ENCODE data around the gene APCDD1L. TPM values are rescaled to one million over a fixed set of nuclear protein-coding genes. Genes with fewer than 3 reads are reported as not detected.
A peak's percentile ranks its signal among the peaks of the same experiment; 100 is the strongest.

Gene APCDD1L
- polyA plus RNA-seq, 1 of the 3 experiments (the other 2 are of a cell fraction), result 0.99 TPM

DNA sequence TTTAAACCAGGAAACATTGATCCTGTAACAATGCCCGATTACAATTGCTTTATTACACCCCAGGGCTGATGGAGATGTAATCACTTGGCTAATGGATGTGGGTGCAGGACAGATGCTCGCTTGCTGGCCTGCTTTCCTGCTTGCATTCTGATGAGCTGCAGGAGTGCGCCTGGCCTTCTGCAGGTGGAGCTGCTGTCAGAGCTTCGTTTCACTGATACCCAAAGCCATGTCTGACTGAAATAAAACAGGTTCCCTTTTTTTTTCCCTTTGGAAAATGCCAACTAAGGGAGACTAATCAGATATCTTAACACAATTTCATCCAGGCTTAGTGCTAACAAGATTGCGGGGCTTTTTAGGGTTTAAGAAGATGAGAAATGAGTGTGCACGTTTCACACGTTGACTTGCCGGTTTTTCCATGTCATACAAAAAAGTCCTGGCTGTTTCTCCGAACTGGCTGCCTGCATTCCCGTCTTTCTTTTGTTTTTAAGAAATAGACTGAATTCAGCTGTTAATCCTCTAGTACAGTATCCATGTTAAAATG, 65.4 kb downstream of the APCDD1L start (continued):
- TF ChIP-seq MEF2A (IDR thresholded peaks at IDR 0.05; ENCODE audit: borderline replicate concordance, low read depth) (no peak), JUND (IDR thresholded peaks at IDR 0.05) (no peak), YY1 (IDR thresholded peaks at IDR 0.05; ENCODE audit: low read depth) (no peak), CHD2 (IDR thresholded peaks at IDR 0.05; ENCODE audit: low read length, partially characterized antibody) (peak; percentile 89), GATA2 (CRISPR knock-in tag; IDR thresholded peaks at IDR 0.05) (peak; percentile 99), NRF1 (IDR thresholded peaks at IDR 0.05; ENCODE audit: low read depth, low read length) (no peak), EP300 (IDR thresholded peaks at IDR 0.05; ENCODE audit: borderline replicate concordance in 1 of 2, low read depth in 1 of 2, low read length in 1 of 2) (peak in 1 of 2 experiments; percentile 97; a peak in 2 of 4 replicates), RFX5 (IDR thresholded peaks at IDR 0.05; ENCODE audit: low read length) (no peak), GABPA (IDR thresholded peaks at IDR 0.05; ENCODE audit: low read depth) (no peak), RAD21 (IDR thresholded peaks at IDR 0.05; ENCODE audit: low read length) (peak; percentile 63)
- TF ChIP-seq, protein P1, sequence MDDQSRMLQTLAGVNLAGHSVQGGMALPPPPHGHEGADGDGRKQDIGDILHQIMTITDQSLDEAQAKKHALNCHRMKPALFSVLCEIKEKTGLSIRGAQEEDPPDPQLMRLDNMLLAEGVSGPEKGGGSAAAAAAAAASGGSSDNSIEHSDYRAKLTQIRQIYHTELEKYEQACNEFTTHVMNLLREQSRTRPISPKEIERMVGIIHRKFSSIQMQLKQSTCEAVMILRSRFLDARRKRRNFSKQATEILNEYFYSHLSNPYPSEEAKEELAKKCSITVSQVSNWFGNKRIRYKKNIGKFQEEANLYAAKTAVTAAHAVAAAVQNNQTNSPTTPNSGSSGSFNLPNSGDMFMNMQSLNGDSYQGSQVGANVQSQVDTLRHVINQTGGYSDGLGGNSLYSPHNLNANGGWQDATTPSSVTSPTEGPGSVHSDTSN (IDR thresholded peaks at IDR 0.05), result peak; percentile 45; the same call in 1 of the 2 replicates
- TF ChIP-seq, protein P2, sequence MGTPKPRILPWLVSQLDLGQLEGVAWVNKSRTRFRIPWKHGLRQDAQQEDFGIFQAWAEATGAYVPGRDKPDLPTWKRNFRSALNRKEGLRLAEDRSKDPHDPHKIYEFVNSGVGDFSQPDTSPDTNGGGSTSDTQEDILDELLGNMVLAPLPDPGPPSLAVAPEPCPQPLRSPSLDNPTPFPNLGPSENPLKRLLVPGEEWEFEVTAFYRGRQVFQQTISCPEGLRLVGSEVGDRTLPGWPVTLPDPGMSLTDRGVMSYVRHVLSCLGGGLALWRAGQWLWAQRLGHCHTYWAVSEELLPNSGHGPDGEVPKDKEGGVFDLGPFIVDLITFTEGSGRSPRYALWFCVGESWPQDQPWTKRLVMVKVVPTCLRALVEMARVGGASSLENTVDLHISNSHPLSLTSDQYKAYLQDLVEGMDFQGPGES (IDR thresholded peaks at IDR 0.05; ENCODE audit: low read depth, low read length), result no peak
- TF ChIP-seq, protein P3, sequence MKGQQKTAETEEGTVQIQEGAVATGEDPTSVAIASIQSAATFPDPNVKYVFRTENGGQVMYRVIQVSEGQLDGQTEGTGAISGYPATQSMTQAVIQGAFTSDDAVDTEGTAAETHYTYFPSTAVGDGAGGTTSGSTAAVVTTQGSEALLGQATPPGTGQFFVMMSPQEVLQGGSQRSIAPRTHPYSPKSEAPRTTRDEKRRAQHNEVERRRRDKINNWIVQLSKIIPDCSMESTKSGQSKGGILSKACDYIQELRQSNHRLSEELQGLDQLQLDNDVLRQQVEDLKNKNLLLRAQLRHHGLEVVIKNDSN (IDR thresholded peaks at IDR 0.05; ENCODE audit: borderline replicate concordance, low read depth), result no peak
- TF ChIP-seq, protein P4, sequence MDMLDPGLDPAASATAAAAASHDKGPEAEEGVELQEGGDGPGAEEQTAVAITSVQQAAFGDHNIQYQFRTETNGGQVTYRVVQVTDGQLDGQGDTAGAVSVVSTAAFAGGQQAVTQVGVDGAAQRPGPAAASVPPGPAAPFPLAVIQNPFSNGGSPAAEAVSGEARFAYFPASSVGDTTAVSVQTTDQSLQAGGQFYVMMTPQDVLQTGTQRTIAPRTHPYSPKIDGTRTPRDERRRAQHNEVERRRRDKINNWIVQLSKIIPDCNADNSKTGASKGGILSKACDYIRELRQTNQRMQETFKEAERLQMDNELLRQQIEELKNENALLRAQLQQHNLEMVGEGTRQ (IDR thresholded peaks at IDR 0.05; ENCODE audit: borderline replicate concordance, low read depth, low read length), result no peak

DNA sequence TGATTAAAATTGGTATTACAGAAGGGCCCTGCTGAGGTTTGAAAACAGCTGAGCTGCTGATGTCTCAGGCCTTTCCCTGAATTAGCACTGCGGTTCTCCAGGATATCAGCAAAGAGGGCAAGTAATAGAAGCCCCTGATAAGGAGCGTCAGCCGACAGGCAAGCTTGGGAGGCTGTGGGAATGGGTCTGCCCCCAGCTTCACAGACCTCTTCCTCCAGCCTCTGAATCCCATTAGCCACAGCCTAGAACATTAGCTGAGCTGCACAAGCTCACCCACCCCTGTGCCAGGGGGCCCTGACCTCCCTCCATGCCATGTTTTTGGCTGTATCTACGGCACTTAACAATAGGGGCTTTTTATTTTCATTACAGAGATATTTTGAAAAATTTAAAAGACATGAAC, 66.2 kb downstream of the APCDD1L start:
- CTCF ChIA-PET, result interaction anchor here (0.6 to 4.2 kb wide), 18 partner anchors 10 to 405 kb away, joined by 3 to 29 read pairs (median 4); partner anchors contain the start of gene STX16
- no peak for TF ChIP-seq RAD21 (IDR thresholded peaks at IDR 0.05; ENCODE audit: low read length)
- TF ChIP-seq ELF1 (IDR thresholded peaks at IDR 0.05), result no peak
- TF ChIP-seq TCF12 (IDR thresholded peaks at IDR 0.05), result no peak
- TF ChIP-seq FOSL2 (IDR thresholded peaks at IDR 0.05; ENCODE audit: borderline replicate concordance, low read depth), result no peak
- TF ChIP-seq, protein P2 (IDR thresholded peaks at IDR 0.05; ENCODE audit: low read depth, low read length), result no peak
- TF ChIP-seq MEF2A (IDR thresholded peaks at IDR 0.05; ENCODE audit: borderline replicate concordance, low read depth), result no peak
- TF ChIP-seq YY1 (IDR thresholded peaks at IDR 0.05; ENCODE audit: low read depth), result no peak
- no peak for TF ChIP-seq FOXJ3 (CRISPR knock-in tag; IDR thresholded peaks at IDR 0.05)
- TF ChIP-seq, protein P4 (IDR thresholded peaks at IDR 0.05; ENCODE audit: borderline replicate concordance, low read depth, low read length), result no peak
- TF ChIP-seq EZH2phosphoT487 (IDR thresholded peaks at IDR 0.05; ENCODE audit: borderline replicate concordance, low read depth), result no peak
- no peak for TF ChIP-seq SMC3 (IDR thresholded peaks at IDR 0.05; ENCODE audit: low read depth, low read length)
- TF ChIP-seq RCOR1 (IDR thresholded peaks at IDR 0.05; ENCODE audit: low read length), result no peak
- TF ChIP-seq JUND (IDR thresholded peaks at IDR 0.05), result no peak
- TF ChIP-seq GABPA (IDR thresholded peaks at IDR 0.05; ENCODE audit: low read depth), result no peak
- TF ChIP-seq, protein P5, sequence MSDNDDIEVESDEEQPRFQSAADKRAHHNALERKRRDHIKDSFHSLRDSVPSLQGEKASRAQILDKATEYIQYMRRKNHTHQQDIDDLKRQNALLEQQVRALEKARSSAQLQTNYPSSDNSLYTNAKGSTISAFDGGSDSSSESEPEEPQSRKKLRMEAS (IDR thresholded peaks at IDR 0.05; ENCODE audit: low read depth), result no peak
- TF ChIP-seq FOXM1 (IDR thresholded peaks at IDR 0.05; ENCODE audit: low read depth), result no peak
- no peak for TF ChIP-seq SIN3A (IDR thresholded peaks at IDR 0.05; ENCODE audit: borderline replicate concordance, low read depth, low read length)
- no peak for TF ChIP-seq RFX5 (IDR thresholded peaks at IDR 0.05; ENCODE audit: low read length)

More for the DNA sequence above, 66.2 kb downstream of the APCDD1L start:
- POLR2A ChIA-PET, result interaction anchor here (0.6 to 2.0 kb wide), 3 partner anchors 23 to 202 kb away, joined by 3 to 6 read pairs (median 4); partner anchors contain the start of genes STX16 and VAPB
- Histone ChIP-seq H4K20me1 (ENCODE audit: insufficient read depth) (no peaks in the 10 kb centered on the region), H3F3A (replicated peaks; ENCODE audit: insufficient read depth) (peaks cover 10% of the 10 kb centered on the region), H3K9ac (no peak overlapping the region), H3K4me1 (ENCODE audit: control insufficient read depth in 1 of 2, insufficient read depth in 2 of 2, low read depth in 1 of 2, low read length in 1 of 2) (peaks cover 4 to 36% of the 10 kb centered on the region in 2 experiments; a peak in 3 of 4 replicates), H3K36me3 (replicated peaks in 1 of 2; ENCODE audit: control insufficient read depth in 1 of 2, insufficient read depth in 2 of 2, low read length in 1 of 2) (peaks cover 33 to 46% of the 10 kb centered on the region in 2 experiments), H3K79me2 (ENCODE audit: insufficient read depth) (peaks cover 43% of the 10 kb centered on the region; the same call in 1 of the 2 replicates), H3K9me3 (no peaks in the 10 kb centered on the region), H2AFZ (ENCODE audit: low read depth) (no peak overlapping the region), H3K27me3 (ENCODE audit: insufficient read depth) (no peaks in the 10 kb centered on the region), H3K4me2 (no peak overlapping the region), H3K9me2 (no peaks in the 10 kb centered on the region), H3K27ac (ENCODE audit: low read depth in 2 of 2, low read length in 1 of 2) (peak overlapping the region; percentile 27 to 79; a peak in 3 of 4 replicates), H3K4me3 (ENCODE audit: low read depth in 2 of 2, low read length in 1 of 2) (no peak overlapping the region)
- 84% methylated on average over 4 of the region's 4 CpGs for WGBS (ENCODE audit: low lambda C conversion rate)
- peak; percentile 67 for DNase-seq
